WTC11 (cell line): ENCODE measurements around the gene MZF1. TPM values are rescaled to one million over a fixed set of nuclear protein-coding genes. Genes with fewer than 3 reads are reported as not detected.
A peak's percentile ranks its signal among the peaks of the same experiment; 100 is the strongest.

ENCODE experiments used
- ATAC-seq: fragments of 200-7000 bp; cut with Tn5 transposase; 2 replicates; pipeline ENCODE4 v1.10.0; 2021; ENCODE audit warnings: mild to moderate bottlenecking, moderate library complexity
- CTCF ChIA-PET: fragments of 300-600 bp; sonication (Branson Sonifier 250); formaldehyde crosslinking; loops from one replicate; lab custom pipeline; 2021; ENCODE audit warnings: antibody characterized with exemption; lab: Charles Lee
- POLR2A ChIA-PET: fragments of 350-600 bp; sonication (Branson Sonifier 250); formaldehyde crosslinking; loops from one replicate; lab custom pipeline; 2021; ENCODE audit warnings: antibody characterized with exemption; lab: Charles Lee
- DNase-seq: peaks from one replicate; pipeline ENCODE4 v3.0.0; 2021; ENCODE audit warnings: low spot score
- H3K27ac Mint-ChIP-seq: 2 replicates; pipeline ENCODE4 v1.8.0; 2021; ENCODE audit warnings: mixed read lengths
- H3K27me3 Mint-ChIP-seq: 2 replicates; pipeline ENCODE4 v1.8.0; 2021; ENCODE audit warnings: low read depth, mild to moderate bottlenecking, moderate library complexity, mixed read lengths
- H3K36me3 Mint-ChIP-seq: 2 replicates; pipeline ENCODE4 v1.8.0; 2021; ENCODE audit warnings: mixed read lengths
- H3K4me1 Mint-ChIP-seq: 2 replicates; pipeline ENCODE4 v1.8.0; 2022; ENCODE audit warnings: mixed read lengths
- H3K4me3 Mint-ChIP-seq: 2 replicates; pipeline ENCODE4 v1.8.0; 2021; ENCODE audit warnings: mild to moderate bottlenecking, moderate library complexity, mixed read lengths
- H3K9me3 Mint-ChIP-seq: 2 replicates; pipeline ENCODE4 v1.8.0; 2021; ENCODE audit warnings: mixed read lengths
- CREM ChIP-seq: sonication (generic); formaldehyde crosslinking; IDR thresholded peaks from 2 replicates; pipeline ENCODE4 v1.8.1; 2022; ENCODE audit warnings: mild to moderate bottlenecking, missing genetic modification reagents, moderate library complexity
- FOXK1 ChIP-seq: sonication (generic); formaldehyde crosslinking; IDR thresholded peaks from 2 replicates; pipeline ENCODE4 v1.8.0; 2022; ENCODE audit warnings: mild to moderate bottlenecking, moderate library complexity, missing genetic modification reagents
- FOXP4 ChIP-seq: sonication (generic); formaldehyde crosslinking; IDR thresholded peaks from 2 replicates; pipeline ENCODE4 v1.8.0; 2022; ENCODE audit warnings: mild to moderate bottlenecking, missing genetic modification reagents
- GABPB1 ChIP-seq: sonication (generic); formaldehyde crosslinking; IDR thresholded peaks from 2 replicates; pipeline ENCODE4 v1.8.1; 2023; ENCODE audit warnings: mild to moderate bottlenecking, missing genetic modification reagents
- GRHL2 ChIP-seq: fragments of 250-450 bp; sonication (Bioruptor Pico); IDR thresholded peaks from 2 replicates; pipeline ENCODE4 v1.8.0; 2022; ENCODE audit warnings: mild to moderate bottlenecking, moderate library complexity; ENCODE audit not compliant: insufficient replicate concordance, severe bottlenecking
- JAZF1 ChIP-seq: fragments of 250-450 bp; sonication (Bioruptor Pico); IDR thresholded peaks from 2 replicates; pipeline ENCODE4 v1.9.0; 2021; ENCODE audit warnings: moderate library complexity, mild to moderate bottlenecking, inconsistent platforms
- JUN ChIP-seq: sonication (generic); formaldehyde crosslinking; IDR thresholded peaks from 2 replicates; pipeline ENCODE4 v1.8.0; 2023; ENCODE audit warnings: mild to moderate bottlenecking, missing genetic modification reagents
- MXD4 ChIP-seq: fragments of 250-450 bp; sonication (Bioruptor Pico); IDR thresholded peaks from 2 replicates; pipeline ENCODE4 v1.8.0; 2021; ENCODE audit warnings: mild to moderate bottlenecking, moderate library complexity, borderline replicate concordance
- NFE2L1 ChIP-seq: sonication (generic); formaldehyde crosslinking; IDR thresholded peaks from 2 replicates; pipeline ENCODE4 v1.8.1; 2023; ENCODE audit warnings: missing genetic modification reagents
- NR1H2 ChIP-seq: sonication (generic); formaldehyde crosslinking; IDR thresholded peaks from 2 replicates; pipeline ENCODE4 v1.9.0; 2021; ENCODE audit warnings: mild to moderate bottlenecking, moderate library complexity, missing genetic modification reagents
- NR3C1 ChIP-seq: sonication (generic); formaldehyde crosslinking; conservative IDR thresholded peaks from 2 replicates; pipeline ENCODE4 v1.8.1; 2023; ENCODE audit warnings: low read depth, mild to moderate bottlenecking, missing genetic modification reagents
- SP1 ChIP-seq: sonication (generic); formaldehyde crosslinking; conservative IDR thresholded peaks from 2 replicates; pipeline ENCODE4 v1.8.1; 2022; ENCODE audit warnings: missing genetic modification reagents
- ZBTB21 ChIP-seq: sonication (generic); formaldehyde crosslinking; IDR thresholded peaks from 2 replicates; pipeline ENCODE4 v1.8.1; 2023; ENCODE audit warnings: mild to moderate bottlenecking, missing genetic modification reagents, borderline replicate concordance
- ZBTB43 ChIP-seq: sonication (generic); formaldehyde crosslinking; IDR thresholded peaks from 2 replicates; pipeline ENCODE4 v1.8.1; 2023; ENCODE audit warnings: mild to moderate bottlenecking, missing genetic modification reagents
- ZMAT4 ChIP-seq: fragments of 250-450 bp; sonication (Bioruptor Pico); IDR thresholded peaks from 2 replicates; pipeline ENCODE4 v1.9.0; 2021; ENCODE audit warnings: mild to moderate bottlenecking
- ZNF423 ChIP-seq: fragments of 250-450 bp; sonication (Bioruptor Pico); IDR thresholded peaks from 2 replicates; pipeline ENCODE4 v2.1.2; 2022; ENCODE audit warnings: mild to moderate bottlenecking, moderate library complexity
- ZNF425 ChIP-seq: fragments of 250-450 bp; sonication (Bioruptor Pico); conservative IDR thresholded peaks from 2 replicates; pipeline ENCODE4 v1.9.0; 2021; ENCODE audit warnings: mild to moderate bottlenecking
- total RNA-seq: library from RNA; stranded (reverse); gene quantifications from 3 replicates; pipeline ENCODE4 v1.2.3, GENCODE V29; 2021
- TF ChIP-seq, protein P1 (sequence below): sonication (generic); formaldehyde crosslinking; IDR thresholded peaks from 2 replicates; pipeline ENCODE4 v1.8.0; 2022; ENCODE audit warnings: mild to moderate bottlenecking, missing genetic modification reagents
- TF ChIP-seq, protein P2 (sequence below): sonication (generic); formaldehyde crosslinking; IDR thresholded peaks from 2 replicates; pipeline ENCODE4 v1.8.1; 2022; ENCODE audit warnings: mild to moderate bottlenecking, moderate library complexity, missing genetic modification reagents

MZF1 gene
- total RNA-seq, 1 experiment from 2014 or later: 22.2 TPM

DNA sequence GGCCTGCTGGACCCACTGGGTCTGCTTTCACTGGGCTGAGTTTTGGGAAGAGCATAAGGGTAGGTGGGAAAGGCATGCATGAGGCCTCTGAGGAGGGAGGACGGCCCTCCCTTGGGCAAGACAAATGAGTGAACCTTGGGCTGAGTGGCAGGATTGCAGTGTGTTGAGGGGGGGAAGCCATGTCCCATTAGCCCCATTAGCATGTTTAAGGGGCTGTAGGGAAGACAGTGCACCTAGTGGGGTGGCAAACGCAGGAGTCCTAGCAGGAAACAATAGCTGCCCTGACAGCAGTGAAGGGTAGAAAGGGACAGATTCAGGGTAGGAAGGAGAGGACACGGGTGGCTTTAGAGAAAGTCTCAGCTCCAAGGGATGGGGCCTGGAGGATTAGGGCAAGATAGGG is 50.4 kb downstream of the MZF1 start (continued):
- TF ChIP-seq ZNF425 (CRISPR knock-in tag) (no peak), FOXK1 (no peak), GABPB1 (CRISPR knock-in tag) (no peak), JAZF1 (CRISPR knock-in tag) (no peak), MXD4 (CRISPR knock-in tag) (no peak)

- ChIA-PET CTCF (interaction anchor here (0.7 to 6.5 kb wide), 3 partner anchors 16 to 38 kb away, joined by 3 to 60 read pairs (median 21); partner anchors contain the start of gene TRIM28), POLR2A (interaction anchor here (0.6 to 3.2 kb wide), 4 partner anchors 24 to 158 kb away, joined by 3 to 34 read pairs (median 8); partner anchors contain the start of gene CHMP2A)
- no peak for ATAC-seq
- H3K27ac Mint-ChIP-seq: peak overlapping the region; percentile 87; the same call in 1 of the 2 replicates
- H3K4me3 Mint-ChIP-seq: peak overlapping the region; percentile 24
- H3K4me1 Mint-ChIP-seq: peaks cover 41% of the 10 kb centered on the region
- no peaks in the 10 kb centered on the region for H3K27me3 Mint-ChIP-seq
- no peak for TF ChIP-seq GRHL2 (CRISPR knock-in tag)
- H3K36me3 Mint-ChIP-seq: no peaks in the 10 kb centered on the region; the same call in 1 of the 2 replicates
- no peaks in the 10 kb centered on the region for H3K9me3 Mint-ChIP-seq
- no peak for DNase-seq
Observed at GRCh38 chr19:58521651-58522050, 51.5 kb downstream of the MZF1 start.

GRCh38 chr19:58520257-58520599 is 52.9 kb downstream of the MZF1 start:
- peak overlapping the region; percentile 99 for H3K27ac Mint-ChIP-seq
- H3K9me3 Mint-ChIP-seq: no peaks in the 10 kb centered on the region
- H3K4me1 Mint-ChIP-seq: peaks cover 47% of the 10 kb centered on the region
- DNase-seq (no peak), ATAC-seq (no peak)
- H3K36me3 Mint-ChIP-seq: peaks cover 5% of the 10 kb centered on the region
- TF ChIP-seq ZBTB43 (CRISPR knock-in tag) (no peak), GRHL2 (CRISPR knock-in tag) (no peak), SP1 (CRISPR knock-in tag) (no peak), JUN (no peak), FOXP4 (CRISPR knock-in tag) (no peak)
- CTCF ChIA-PET: interaction anchor here (0.9 to 6.5 kb wide), 23 partner anchors 8 to 191 kb away, joined by 3 to 60 read pairs (median 8); partner anchors contain the start of genes CHMP2A, RNF225, TRIM28 and UBE2M
- peak overlapping the region; percentile 97 for H3K4me3 Mint-ChIP-seq
- no peaks in the 10 kb centered on the region for H3K27me3 Mint-ChIP-seq
- POLR2A ChIA-PET: interaction anchor here (0.6 to 3.3 kb wide), 15 partner anchors 9 to 61 kb away, joined by 3 to 34 read pairs (median 6); partner anchors contain the start of genes CHMP2A, TRIM28 and ZNF446

- DNase-seq: peak; percentile 92
- no peaks in the 10 kb centered on the region for H3K9me3 Mint-ChIP-seq
- H3K27ac Mint-ChIP-seq: peak within 1 kb of the TSS; percentile 99
- peaks cover 48% of the 10 kb centered on the region for H3K4me1 Mint-ChIP-seq
- H3K27me3 Mint-ChIP-seq: no peaks in the 10 kb centered on the region
- H3K36me3 Mint-ChIP-seq: peaks cover 5% of the 10 kb centered on the region
- ATAC-seq: peak; percentile 75
- H3K4me3 Mint-ChIP-seq: peak within 1 kb of the TSS; percentile 97
- POLR2A ChIA-PET: interaction anchor here (0.6 to 3.3 kb wide), 16 partner anchors 9 to 61 kb away, joined by 3 to 34 read pairs (median 6); partner anchors contain the start of genes CHMP2A, TRIM28, UBE2M and ZNF446
- CTCF ChIA-PET: interaction anchor here (0.6 to 6.5 kb wide), 33 partner anchors 9 to 498 kb away, joined by 3 to 60 read pairs (median 5); partner anchors contain the start of genes CHMP2A, RNF225, TRIM28 and UBE2M
- TF ChIP-seq CREM (0 out of 2 replicates have a peak, but pooled peaks have one; percentile 75), NFE2L1 (CRISPR knock-in tag) (peak; percentile 96), ZNF423 (no peak), GRHL2 (CRISPR knock-in tag) (no peak), NR3C1 (CRISPR knock-in tag) (no peak), NR1H2 (CRISPR knock-in tag) (no peak), ZMAT4 (CRISPR knock-in tag) (0 out of 2 replicates have a peak, but pooled peaks have one; percentile 4), ZBTB21 (CRISPR knock-in tag) (peak; percentile 56; the same call in 1 of the 2 replicates)
- TF ChIP-seq, protein P1, sequence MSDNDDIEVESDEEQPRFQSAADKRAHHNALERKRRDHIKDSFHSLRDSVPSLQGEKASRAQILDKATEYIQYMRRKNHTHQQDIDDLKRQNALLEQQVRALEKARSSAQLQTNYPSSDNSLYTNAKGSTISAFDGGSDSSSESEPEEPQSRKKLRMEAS (CRISPR knock-in tag): peak; percentile 86
- TF ChIP-seq, protein P2, sequence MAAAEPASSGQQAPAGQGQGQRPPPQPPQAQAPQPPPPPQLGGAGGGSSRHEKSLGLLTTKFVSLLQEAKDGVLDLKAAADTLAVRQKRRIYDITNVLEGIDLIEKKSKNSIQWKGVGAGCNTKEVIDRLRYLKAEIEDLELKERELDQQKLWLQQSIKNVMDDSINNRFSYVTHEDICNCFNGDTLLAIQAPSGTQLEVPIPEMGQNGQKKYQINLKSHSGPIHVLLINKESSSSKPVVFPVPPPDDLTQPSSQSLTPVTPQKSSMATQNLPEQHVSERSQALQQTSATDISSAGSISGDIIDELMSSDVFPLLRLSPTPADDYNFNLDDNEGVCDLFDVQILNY (CRISPR knock-in tag): peak; percentile 75; the same call in 1 of the 2 replicates
Observed at GRCh38 chr19:58519355-58520256, 53.5 kb downstream of the MZF1 start, which contains the start of gene ZBTB45. Gene ZBTB45, minus strand, starts transcription at chr19:58519810. Its CDS starts 2,137 bp downstream, at chr19:58517673.
